A549 treated with Mapracorat at 1 μM for 4 hours (cell line): Measurements from ENCODE around the gene PSMA1. TPM values are rescaled to one million over a fixed set of nuclear protein-coding genes. Genes with fewer than 3 reads are reported as not detected.

Experiments
- total RNA-seq: library from RNA; stranded (reverse); fragments of 200-300 nt; extraction: Qiagen RNA extraction; gene quantifications from 5 replicates; pipeline ENCODE4 v1.2.3, GENCODE V29; 2022

Gene PSMA1
- total RNA-seq = 177 to 192 TPM (median 185 TPM) in 5 replicates

DNA sequence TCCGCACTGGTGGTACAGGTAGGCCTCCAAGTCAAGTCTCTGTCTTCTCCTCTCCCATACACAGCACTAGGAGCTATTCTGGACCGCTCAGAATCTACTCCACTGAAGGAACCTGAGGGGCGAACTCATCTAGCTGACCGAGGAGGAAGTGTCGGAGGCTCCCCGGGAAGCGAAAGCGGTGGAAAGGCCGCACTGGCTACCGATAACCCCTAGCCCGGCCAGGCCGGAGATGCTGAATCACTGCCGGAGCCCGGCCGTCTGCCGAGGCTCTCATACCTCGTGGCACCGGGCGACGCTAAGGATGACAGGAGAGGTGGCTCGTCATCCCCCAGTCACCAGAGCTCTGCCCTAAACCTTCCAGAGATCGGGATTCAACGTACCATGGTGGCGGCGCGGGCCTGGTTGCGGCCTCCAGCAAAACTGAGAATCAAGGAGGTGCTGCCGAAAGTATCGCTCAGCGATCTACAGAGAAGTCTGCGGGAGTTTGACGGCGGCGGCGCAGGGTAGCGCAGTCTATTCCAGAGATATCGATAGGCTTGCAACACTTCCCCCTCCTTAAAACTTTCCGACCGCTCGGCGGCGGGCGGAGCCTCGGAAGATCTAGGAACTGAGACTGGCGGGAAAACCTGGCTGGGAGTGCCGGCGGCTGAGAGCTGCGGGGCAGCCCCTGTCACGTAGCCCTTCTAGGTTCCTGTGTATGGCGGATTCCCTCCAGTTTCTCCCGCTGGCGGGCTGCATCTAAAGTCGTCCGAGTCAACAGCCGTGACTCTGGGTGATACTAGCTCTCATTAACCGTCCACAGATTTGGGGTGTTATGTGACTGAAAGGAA, at the start of gene PSMA1:
Gene PSMA1 (minus strand): TSS at position 470 of the 830 bp plus-strand sequence. CDS start 87 bp downstream, at position 383.

DNA sequence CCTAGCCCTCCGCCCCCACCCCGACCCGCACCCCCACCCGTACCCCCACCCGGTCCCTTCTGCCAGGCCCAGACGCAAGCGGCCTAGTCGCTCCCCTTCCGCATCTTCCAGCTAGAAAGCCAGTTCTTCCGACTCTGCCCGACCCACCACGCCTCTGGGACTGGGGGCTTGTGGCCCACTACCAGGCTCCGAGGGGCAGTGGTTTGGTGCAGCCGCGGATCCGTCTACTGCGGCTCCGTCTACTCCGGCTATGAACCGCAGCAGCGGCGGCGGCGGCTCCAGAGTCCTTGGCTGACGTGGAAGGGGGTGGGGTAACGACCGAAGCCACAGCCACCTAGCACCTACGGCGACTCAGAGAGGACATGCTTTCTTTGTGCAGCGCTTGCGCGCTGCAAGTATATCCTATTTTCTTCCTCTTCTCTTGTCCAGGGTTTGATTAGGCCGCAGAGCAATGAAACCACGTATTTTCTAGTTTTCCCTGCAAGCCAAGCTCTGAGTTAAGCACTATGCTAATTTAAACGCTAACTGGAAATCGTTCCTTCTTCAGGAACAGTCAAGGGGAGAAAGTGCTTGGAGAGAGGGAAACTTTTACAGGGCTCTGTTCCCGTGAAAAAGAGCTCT, 20.5 kb downstream of the PSMA1 start, which contains the start of gene COPB1:
Gene COPB1 (minus strand): TSS at position 252 of the 621 bp plus-strand sequence. CDS start 883 bp downstream, outside the sequence.

Other genes starting within 250 kb of the PSMA1 start
- 52.8 to 62.8 TPM (median 60.1 TPM) in 5 replicates for gene RRAS2, start 161.2 kb downstream of the PSMA1 start, total RNA-seq
- gene COPB1, start 20.6 kb downstream of the PSMA1 start, total RNA-seq = 99.0 to 122 TPM (median 115 TPM) in 5 replicates
- 1.8 to 2.2 TPM (median 1.8 TPM) in 5 replicates for gene PDE3B, start 123.4 kb upstream of the PSMA1 start, total RNA-seq